Measurements from ENCODE around the gene F12.

The F12 gene

GRCh38 chr5:177355162-177355867 is 54.0 kb downstream of the F12 start:
- no peak for DNase-seq (ENCODE audit: low spot score)

- DNase-seq (ENCODE audit: low spot score) = no peak
Observed at GRCh38 chr5:177354711-177355110, 54.7 kb downstream of the F12 start.

DNA sequence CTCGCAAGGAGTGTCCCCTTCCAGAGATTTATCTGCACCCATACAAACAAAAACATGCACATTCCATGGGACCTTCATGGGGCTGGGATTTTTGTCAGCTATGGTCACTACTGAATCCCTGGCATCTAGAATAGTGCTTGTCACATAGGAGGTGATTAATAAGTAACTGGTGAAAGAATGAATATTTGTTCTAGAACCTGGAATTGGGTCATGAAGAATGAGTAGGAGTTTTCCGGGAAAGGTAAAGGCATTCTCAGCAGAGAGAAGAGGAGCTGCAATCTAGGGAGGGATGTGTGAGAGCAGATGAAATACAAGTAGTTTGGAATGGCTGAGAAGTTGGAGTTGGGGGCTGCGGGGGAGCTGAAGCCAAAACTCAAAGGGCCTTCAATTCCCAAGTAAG is 55.1 kb downstream of the F12 start:
- DNase-seq (ENCODE audit: low spot score) = no peak

GRCh38 chr5:177353093-177353492 is 56.3 kb downstream of the F12 start:
- DNase-seq (ENCODE audit: low spot score) = no peak

Data from CD4-positive, alpha-beta T cell treated with Interleukin-6 at 100 ng/mL for 8 hours (primary cell).